ENCODE results near the gene ESPN.
"Not testable (repeated sequence)": the region's sequence is repeated elsewhere in the genome, so short reads cannot be mapped to it uniquely, and the experiment has no call there.

Gene ESPN

GRCh38 chr1:6485168-6486101 lies 60.9 kb downstream of the ESPN start:
- DNase-seq = no peak

GRCh38 chr1:6486433-6487011 lies 61.9 kb downstream of the ESPN start:
- DNase-seq = peak; percentile 54

- DNase-seq = no peak
Observed at GRCh38 chr1:6487804-6488484, 63.4 kb downstream of the ESPN start.

GRCh38 chr1:6488602-6489382 lies 64.2 kb downstream of the ESPN start:
- no peak for DNase-seq

GRCh38 chr1:6489383-6489765 lies 64.8 kb downstream of the ESPN start:
- DNase-seq = no peak

GRCh38 chr1:6489799-6490180 lies 65.2 kb downstream of the ESPN start:
- peak; percentile 45 for DNase-seq

GRCh38 chr1:6490181-6491080 lies 65.9 kb downstream of the ESPN start:
- no peak for DNase-seq

GRCh38 chr1:6491081-6491449 lies 66.5 kb downstream of the ESPN start:
- DNase-seq = no peak

GRCh38 chr1:6491480-6491962 lies 66.9 kb downstream of the ESPN start, which contains the start of gene PLEKHG5:
TSS of gene PLEKHG5 (minus strand) at chr1:6491667. CDS start at chr1:6477571, 14,096 bp downstream.
- no peak for DNase-seq

GRCh38 chr1:6491966-6492365 lies 67.4 kb downstream of the ESPN start:
- no peak for DNase-seq

- DNase-seq = not testable (repeated sequence)
Observed at GRCh38 chr1:6493834-6494223, 69.3 kb downstream of the ESPN start.

- no peak for DNase-seq
Observed at GRCh38 chr1:6494627-6495026, 70.1 kb downstream of the ESPN start.

- DNase-seq = no peak
Observed at GRCh38 chr1:6495041-6495441, 70.5 kb downstream of the ESPN start.

- DNase-seq = no peak
Observed at GRCh38 chr1:6495540-6496364, 71.2 kb downstream of the ESPN start.

- no peak for DNase-seq
Observed at GRCh38 chr1:6496365-6496721, 71.8 kb downstream of the ESPN start.

- DNase-seq = no peak
Observed at GRCh38 chr1:6496890-6497214, 72.3 kb downstream of the ESPN start.

- DNase-seq = no peak
Observed at GRCh38 chr1:6497215-6497866, 72.8 kb downstream of the ESPN start.

GRCh38 chr1:6497867-6498575 lies 73.4 kb downstream of the ESPN start:
- no peak for DNase-seq

GRCh38 chr1:6498576-6499111 lies 74.1 kb downstream of the ESPN start:
- no peak for DNase-seq

- no peak for DNase-seq
Observed at GRCh38 chr1:6499296-6499695, 74.7 kb downstream of the ESPN start.

Data from NCI-H2029 (cell line).